Neural cell (in vitro differentiated cells): ENCODE measurements around the gene UNC119B.

Experiments used
- CTCF ChIP-seq: fragments of 450-650 bp; IDR thresholded peaks from 2 replicates; pipeline ENCODE4 v1.5.1; 2014; ENCODE audit warnings: antibody characterized with exemption, mild to moderate bottlenecking, moderate library complexity; ENCODE audit not compliant: poor library complexity, severe bottlenecking
- EP300 ChIP-seq: fragments of 450-650 bp; conservative IDR thresholded peaks from 2 replicates; pipeline ENCODE4 v1.6.1; 2014; ENCODE audit warnings: antibody characterized with exemption, mild to moderate bottlenecking, moderate library complexity; ENCODE audit not compliant: poor library complexity, severe bottlenecking
- POLR2AphosphoS5 ChIP-seq: IDR thresholded peaks from 2 replicates; pipeline ENCODE4 v1.6.1; 2012

GRCh38 chr12:120663741-120664140 is 46.5 kb upstream of the UNC119B start:
- TF ChIP-seq CTCF: no peak
- no peak for TF ChIP-seq EP300
- no peak for TF ChIP-seq POLR2AphosphoS5
